ENCODE data around the gene SLC25A34.

DNA sequence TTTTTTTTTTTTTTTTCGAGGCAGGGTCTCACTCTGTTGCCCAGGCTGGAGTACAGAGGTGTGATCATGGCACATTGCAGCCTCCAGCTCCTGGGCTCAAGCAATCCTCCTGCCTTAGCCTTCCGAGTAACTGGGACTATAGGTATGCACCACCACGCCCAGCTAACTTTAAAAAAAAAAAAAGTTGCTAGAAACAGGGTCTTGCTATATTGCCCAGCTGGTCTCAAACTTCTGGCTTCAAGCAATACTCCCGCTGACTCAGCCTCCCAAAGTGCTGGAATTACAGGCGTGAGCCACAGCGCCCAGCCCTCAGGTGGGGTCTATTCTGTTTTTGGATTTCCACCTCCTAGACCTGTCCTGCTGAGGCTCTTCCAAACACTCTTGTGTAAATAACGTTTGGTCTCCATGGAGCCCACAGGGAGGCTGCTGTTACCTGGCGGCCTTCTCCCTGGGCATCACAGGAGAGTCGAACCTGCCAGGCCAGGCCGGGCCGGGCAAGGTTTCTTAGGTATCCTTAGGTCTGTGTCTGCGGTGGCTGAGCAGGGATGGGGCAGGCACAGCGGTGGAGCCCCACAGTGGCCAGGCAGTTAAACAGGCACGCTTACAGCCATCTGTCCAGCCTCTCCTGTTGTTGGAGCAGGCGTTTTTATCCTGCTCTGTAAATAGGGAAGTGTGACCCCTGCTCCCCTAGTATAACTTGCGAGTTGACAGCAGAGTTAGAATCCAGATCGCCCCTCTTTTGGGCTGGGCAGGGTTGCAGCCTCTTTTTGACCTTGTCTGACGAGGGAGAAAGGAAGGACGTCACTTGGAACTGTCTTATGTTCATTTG is 33.1 kb upstream of the SLC25A34 start:
- TF ChIP-seq, protein P1, sequence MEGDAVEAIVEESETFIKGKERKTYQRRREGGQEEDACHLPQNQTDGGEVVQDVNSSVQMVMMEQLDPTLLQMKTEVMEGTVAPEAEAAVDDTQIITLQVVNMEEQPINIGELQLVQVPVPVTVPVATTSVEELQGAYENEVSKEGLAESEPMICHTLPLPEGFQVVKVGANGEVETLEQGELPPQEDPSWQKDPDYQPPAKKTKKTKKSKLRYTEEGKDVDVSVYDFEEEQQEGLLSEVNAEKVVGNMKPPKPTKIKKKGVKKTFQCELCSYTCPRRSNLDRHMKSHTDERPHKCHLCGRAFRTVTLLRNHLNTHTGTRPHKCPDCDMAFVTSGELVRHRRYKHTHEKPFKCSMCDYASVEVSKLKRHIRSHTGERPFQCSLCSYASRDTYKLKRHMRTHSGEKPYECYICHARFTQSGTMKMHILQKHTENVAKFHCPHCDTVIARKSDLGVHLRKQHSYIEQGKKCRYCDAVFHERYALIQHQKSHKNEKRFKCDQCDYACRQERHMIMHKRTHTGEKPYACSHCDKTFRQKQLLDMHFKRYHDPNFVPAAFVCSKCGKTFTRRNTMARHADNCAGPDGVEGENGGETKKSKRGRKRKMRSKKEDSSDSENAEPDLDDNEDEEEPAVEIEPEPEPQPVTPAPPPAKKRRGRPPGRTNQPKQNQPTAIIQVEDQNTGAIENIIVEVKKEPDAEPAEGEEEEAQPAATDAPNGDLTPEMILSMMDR (IDR thresholded peaks at IDR 0.05; ENCODE audit: low read depth, low read length), result no peak
- TF ChIP-seq EZH2phosphoT487 (IDR thresholded peaks at IDR 0.05; ENCODE audit: low read depth), result no peak
